NCI-H748 treated with DMSO at 0.1 percent for 48 hours (cell line): ENCODE measurements around the gene PURA.
A peak's percentile ranks its signal among the peaks of the same experiment; 100 is the strongest.

Experiments used
- DNase-seq: peaks from one replicate; lab custom pipeline; 2025; lab: John Stamatoyannopoulos, UW

The PURA gene

DNA sequence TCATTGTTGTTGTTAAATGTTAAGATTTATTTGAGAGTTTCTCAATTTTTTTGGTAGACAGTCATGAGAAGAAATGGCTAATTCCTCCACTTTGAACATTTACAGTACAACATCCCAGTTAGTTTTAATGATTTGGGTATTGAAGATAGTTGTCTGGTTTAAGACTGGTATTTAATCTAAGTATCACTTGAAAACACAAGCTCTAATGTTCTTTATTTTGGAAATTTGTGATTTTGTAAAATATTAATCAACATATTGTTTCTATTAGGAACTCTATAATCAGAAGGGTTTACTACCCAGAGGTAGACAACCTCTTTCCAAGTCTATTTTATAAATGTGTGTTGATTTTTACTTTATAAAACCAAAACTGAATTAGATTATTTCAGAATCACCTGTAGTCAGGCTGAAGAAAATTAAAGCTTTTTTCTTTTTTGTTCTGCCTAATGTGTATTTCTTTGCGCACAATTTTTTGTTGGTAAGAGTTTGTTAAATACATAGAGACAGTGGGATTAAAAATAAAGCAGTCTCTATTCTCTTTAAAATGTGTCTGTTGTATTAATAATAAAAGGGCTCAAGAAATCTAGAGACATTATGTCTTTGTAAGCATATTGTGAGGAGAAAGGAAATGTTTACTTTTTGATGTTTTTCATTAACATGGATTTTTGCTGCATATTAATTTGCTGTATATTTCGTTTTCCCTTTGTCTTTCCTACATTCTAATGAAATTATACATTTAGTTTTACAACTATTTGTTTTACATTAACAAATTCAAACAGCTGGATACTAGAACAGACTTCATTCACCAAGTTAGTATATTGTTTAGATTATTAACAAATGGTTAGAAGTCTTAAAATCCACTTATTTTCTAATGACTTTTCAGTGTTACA is 3.9 kb upstream of the PURA start:
- no peak for DNase-seq

DNA sequence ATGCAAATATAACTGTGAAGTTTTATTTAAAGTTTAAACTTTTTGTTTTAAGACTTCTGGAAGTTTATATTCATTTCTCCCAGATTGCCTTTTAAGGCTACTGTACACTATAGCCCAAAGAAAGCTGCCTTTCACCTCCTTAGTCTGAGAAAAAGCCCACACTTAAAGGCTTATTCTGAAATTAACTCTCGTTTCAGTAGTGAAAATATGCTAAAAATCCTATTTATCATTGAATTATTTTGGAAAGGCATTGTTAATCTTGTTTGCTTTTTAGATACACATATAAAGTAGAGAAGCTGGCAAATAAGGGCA is 3.3 kb upstream of the PURA start:
- DNase-seq, result no peak

GRCh38 chr5:140111011-140111858 is 2.7 kb upstream of the PURA start:
- DNase-seq, result no peak

GRCh38 chr5:140111859-140112551 is 1.9 kb upstream of the PURA start:
- no peak for DNase-seq

- DNase-seq, result no peak
Measured at GRCh38 chr5:140112685-140113179, 1.2 kb upstream of the PURA start.

- no peak for DNase-seq
Measured at GRCh38 chr5:140113180-140113698, 670 bp upstream of the PURA start.

DNA sequence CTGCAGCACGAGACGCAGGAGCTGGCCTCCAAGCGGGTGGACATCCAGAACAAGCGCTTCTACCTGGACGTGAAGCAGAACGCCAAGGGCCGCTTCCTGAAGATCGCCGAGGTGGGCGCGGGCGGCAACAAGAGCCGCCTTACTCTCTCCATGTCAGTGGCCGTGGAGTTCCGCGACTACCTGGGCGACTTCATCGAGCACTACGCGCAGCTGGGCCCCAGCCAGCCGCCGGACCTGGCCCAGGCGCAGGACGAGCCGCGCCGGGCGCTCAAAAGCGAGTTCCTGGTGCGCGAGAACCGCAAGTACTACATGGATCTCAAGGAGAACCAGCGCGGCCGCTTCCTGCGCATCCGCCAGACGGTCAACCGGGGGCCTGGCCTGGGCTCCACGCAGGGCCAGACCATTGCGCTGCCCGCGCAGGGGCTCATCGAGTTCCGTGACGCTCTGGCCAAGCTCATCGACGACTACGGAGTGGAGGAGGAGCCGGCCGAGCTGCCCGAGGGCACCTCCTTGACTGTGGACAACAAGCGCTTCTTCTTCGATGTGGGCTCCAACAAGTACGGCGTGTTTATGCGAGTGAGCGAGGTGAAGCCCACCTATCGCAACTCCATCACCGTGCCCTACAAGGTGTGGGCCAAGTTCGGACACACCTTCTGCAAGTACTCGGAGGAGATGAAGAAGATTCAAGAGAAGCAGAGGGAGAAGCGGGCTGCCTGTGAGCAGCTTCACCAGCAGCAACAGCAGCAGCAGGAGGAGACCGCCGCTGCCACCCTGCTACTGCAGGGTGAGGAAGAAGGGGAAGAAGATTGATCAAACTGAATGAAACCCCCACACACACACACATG is 654 bp downstream of the PURA start:
- DNase-seq, result peak; percentile 55

- DNase-seq, result no peak
Measured at GRCh38 chr5:140115186-140115500, 1.2 kb downstream of the PURA start.

GRCh38 chr5:140116716-140117115 is 2.8 kb downstream of the PURA start:
- DNase-seq, result no peak

- no peak for DNase-seq
Measured at GRCh38 chr5:140117523-140117922, 3.6 kb downstream of the PURA start.

- no peak for DNase-seq
Measured at GRCh38 chr5:140118302-140118936, 4.5 kb downstream of the PURA start.

DNA sequence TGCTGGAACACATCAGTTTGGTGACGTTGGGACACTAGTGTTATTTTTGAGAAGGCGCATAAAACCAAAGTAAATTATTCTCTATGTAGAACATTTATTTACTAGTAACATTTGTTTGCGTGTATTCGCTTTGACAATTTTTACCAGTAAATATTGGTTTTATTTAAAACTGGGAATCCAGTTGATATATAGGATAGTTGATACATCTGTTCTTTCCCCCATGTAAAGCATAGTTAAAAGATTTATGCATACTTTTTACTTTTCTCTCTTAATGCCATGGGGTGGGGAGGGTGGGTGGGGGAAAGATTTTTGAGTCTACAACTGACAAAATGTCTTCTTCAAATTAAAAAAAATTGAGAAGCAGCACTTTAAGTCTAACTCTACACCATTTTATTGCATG is 11.7 kb downstream of the PURA start, which contains the start of gene IGIP:
Gene IGIP, plus strand, starts transcription at position 301 of the 400 bp plus-strand sequence. CDS start 2,540 bp downstream, outside the sequence.
- DNase-seq, result no peak

DNA sequence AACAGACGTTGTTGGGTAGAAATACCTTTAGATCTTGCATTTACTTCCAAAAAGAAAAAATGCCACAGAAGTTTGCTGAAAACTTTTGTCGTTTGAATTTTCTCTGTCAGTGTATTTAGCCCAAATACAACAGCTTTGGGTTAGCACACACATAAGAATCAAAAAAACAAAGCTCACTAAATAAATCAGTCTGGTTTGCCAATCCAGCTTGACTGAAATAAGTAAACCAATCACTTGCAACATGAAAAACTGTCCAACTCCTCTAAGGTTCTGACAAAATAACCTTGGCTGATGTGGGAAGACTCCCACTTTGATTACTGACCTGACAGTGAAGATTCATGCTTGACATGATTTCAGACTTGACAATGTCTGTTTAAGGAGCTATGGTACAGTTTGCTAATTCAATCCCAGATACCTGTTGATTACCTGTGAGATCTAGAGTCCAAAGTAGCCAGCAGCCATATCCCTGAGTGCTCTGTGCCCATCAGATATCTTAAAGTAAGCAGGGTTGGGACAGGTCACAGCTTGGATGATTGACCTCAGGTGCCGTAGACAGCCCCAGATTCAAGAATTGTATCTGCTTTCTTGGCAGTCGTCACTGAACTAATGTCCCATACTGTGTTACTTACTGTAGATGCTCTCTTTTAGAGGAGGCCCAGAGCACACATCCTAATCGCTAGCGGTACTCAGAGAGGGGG is 12.6 kb downstream of the PURA start:
- DNase-seq, result no peak

GRCh38 chr5:140128376-140128775 is 14.5 kb downstream of the PURA start:
- DNase-seq, result no peak

DNA sequence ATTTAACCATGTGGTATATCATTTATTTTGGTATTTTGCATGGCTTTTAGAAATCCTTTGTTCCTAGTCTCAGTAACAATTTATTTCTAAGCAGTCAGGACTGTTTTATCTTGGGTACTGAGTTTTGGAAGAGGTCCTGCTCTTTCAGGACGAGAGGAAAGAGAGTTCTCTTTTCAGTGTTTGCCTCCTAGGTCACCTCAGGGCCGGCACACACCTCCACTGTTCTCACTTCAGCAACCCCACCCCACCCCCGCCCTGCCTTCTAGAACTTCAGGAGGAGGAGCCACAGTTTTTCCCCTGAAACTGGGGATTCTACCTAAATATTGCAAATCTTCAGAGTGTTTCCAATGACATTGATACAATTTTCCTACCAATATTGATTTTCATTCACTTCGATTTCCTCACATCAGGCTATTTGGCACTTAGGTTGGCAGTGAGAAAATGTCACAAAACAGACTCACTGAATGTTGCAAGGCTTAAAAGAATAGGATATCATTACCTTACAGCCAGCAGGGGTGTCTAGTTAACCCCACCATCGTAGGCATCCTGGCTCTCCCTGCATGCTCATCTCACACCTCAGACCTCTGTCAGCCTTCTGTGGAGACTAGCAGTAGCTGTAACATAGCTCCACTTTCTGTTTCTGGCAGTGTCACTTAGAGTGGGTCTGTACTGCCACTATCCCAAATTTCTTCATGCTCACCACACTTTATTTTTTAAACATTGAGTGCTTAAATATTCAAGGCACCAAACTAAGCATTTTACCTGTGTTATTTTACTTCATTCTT is 17.2 kb downstream of the PURA start:
- DNase-seq, result no peak

DNA sequence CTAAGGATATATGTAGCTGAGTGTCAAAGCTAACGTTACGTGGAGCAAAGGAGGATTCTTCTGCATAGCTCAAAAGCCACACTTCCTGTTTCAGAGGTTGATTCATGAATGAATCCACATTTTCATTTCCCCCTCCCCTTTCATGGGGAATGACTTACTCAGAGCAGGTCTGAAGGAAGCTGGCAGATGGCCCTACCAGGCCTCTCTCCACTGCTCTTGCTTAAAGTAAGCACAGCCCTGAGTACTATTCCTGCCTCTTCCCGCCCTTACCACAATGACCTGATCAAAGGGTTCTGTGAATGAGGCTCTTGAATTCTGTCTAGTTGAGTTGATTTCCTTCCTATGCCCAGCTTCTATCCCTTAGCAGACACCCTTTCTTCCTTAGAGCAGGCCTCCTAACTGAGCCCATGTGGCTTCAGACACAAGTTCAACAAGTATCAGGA is 18.1 kb downstream of the PURA start:
- DNase-seq, result no peak

GRCh38 chr5:140133514-140134167 is 19.7 kb downstream of the PURA start:
- no peak for DNase-seq

DNA sequence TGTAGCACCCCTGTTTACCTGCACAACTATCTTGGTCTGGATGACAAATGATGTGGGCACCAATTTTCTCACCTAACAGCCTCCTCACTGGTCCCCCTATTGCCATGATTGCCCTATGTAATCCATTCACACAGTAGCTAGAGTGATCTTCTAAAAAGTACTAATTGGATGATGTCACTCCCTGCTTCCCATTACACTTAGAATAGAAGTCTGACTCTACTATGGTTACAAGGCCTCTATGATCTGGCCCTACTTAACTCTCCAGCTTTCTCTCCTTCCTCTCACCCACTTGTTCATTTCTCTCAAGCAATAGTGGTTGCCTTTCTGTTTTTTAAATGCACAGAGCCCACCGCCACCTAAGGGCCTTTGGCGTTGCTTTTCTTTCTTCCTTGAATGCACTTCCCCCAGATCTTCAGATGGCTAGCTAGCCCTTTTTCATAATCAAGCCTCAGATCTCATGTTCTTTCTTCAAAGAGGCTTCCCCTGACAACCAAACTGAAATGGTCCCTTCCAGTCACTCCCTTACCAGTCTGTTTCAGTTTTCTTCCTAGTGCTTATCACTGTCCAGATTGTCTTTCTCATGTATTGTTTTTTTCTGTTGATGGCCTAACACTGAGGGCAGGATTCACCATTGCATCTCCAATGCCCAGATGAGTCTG is 20.5 kb downstream of the PURA start:
- DNase-seq, result no peak
